H1 (cell line): ENCODE measurements around the gene RUSF1. TPM values are rescaled to one million over a fixed set of nuclear protein-coding genes. Genes with fewer than 3 reads are reported as not detected.

ENCODE experiments used
- CTCF ChIA-PET: fragments of 300-600 bp; sonication (Branson Sonifier 250); formaldehyde crosslinking; loops from one replicate; lab custom pipeline; 2021; ENCODE audit not compliant: partially characterized antibody; lab: Charles Lee
- POLR2A ChIA-PET: fragments of 300-600 bp; sonication (Branson Sonifier 250); formaldehyde crosslinking; loops from one replicate; lab custom pipeline; 2021; ENCODE audit warnings: inconsistent platforms; ENCODE audit not compliant: partially characterized antibody; lab: Charles Lee
- DNase-seq, 2 experiments: peaks; one replicate each; pipeline versions ENCODE4 v3.0.0 to v3.0.0-alpha.2; 2010 to 2022; ENCODE audit warnings: low spot score in 2 of 2, low read depth in 1 of 2, mixed read lengths in 1 of 2
- FAIRE-seq: peaks from 2 replicates; lab custom pipeline; 2011; peaks lifted over from hg19 to GRCh38; lab: Jason Lieb, UNC
- H2AFZ ChIP-seq: 2 replicates; pipeline ENCODE4 v1.8.1; 2012; ENCODE audit warnings: low read length, inconsistent platforms
- H2AK5ac ChIP-seq: 2 replicates; pipeline ENCODE4 v1.6.1; 2013; ENCODE audit warnings: low read depth, low read length
- H2BK120ac ChIP-seq: replicated peaks from 2 replicates; pipeline ENCODE3; 2013; ENCODE audit warnings: low read depth, low read length, inconsistent platforms
- H2BK12ac ChIP-seq: 2 replicates; pipeline ENCODE4 v1.6.1; 2013; ENCODE audit warnings: low read depth, low read length
- H2BK15ac ChIP-seq: 2 replicates; pipeline ENCODE4 v1.6.1; 2013; ENCODE audit warnings: low read length
- H2BK20ac ChIP-seq: 2 replicates; pipeline ENCODE4 v1.6.1; 2013; ENCODE audit warnings: low read length
- H2BK5ac ChIP-seq: 2 replicates; pipeline ENCODE4 v1.6.1; 2013; ENCODE audit warnings: low read depth, low read length
- H3K14ac ChIP-seq: 2 replicates; pipeline ENCODE4 v1.6.1; 2013; ENCODE audit warnings: inconsistent platforms; ENCODE audit not compliant: insufficient read length
- H3K18ac ChIP-seq: 2 replicates; pipeline ENCODE4 v1.6.1; 2013; ENCODE audit warnings: low read length; ENCODE audit errors: extremely low read depth
- H3K23ac ChIP-seq: 2 replicates; pipeline ENCODE4 v1.6.1; 2013; ENCODE audit warnings: inconsistent platforms; ENCODE audit not compliant: insufficient read length
- H3K23me2 ChIP-seq: 2 replicates; pipeline ENCODE4 v1.6.1; 2013; ENCODE audit warnings: low read depth, low read length
- H3K27ac ChIP-seq: 2 replicates; pipeline ENCODE4 v1.6.1; 2011; ENCODE audit warnings: low read depth, low read length, inconsistent platforms
- H3K27me3 ChIP-seq, 4 experiments: replicated peaks in 1 of 4; 1 replicate in 1 of 4; 2 replicates in 3 of 4; pipeline versions ENCODE4 v1.6.1 to v1.8.1; 2011 to 2013; ENCODE audit warnings: low read length in 3 of 4, mild to moderate bottlenecking in 3 of 4, inconsistent platforms in 2 of 4, mixed read lengths in 2 of 4, moderate library complexity in 1 of 4; ENCODE audit not compliant: control insufficient read depth in 3 of 4, insufficient read depth in 3 of 4; ENCODE audit errors: extremely low read depth in 1 of 4
- H3K36me3 ChIP-seq, 4 experiments: 2 replicates each; pipeline versions ENCODE4 v1.6.1 to v1.8.1; 2011 to 2013; ENCODE audit warnings: mild to moderate bottlenecking in 4 of 4, low read length in 3 of 4, moderate library complexity in 2 of 4, control low read depth in 1 of 4, inconsistent platforms in 1 of 4; ENCODE audit not compliant: insufficient read depth in 4 of 4, control insufficient read depth in 2 of 4
- H3K4ac ChIP-seq: replicated peaks from 2 replicates; pipeline ENCODE3; 2013; ENCODE audit warnings: low read length, low read depth, mixed read lengths, inconsistent platforms; ENCODE audit not compliant: insufficient read length
- H3K4me1 ChIP-seq, 4 experiments: replicated peaks in 1 of 4; 1 replicate in 1 of 4; 2 replicates in 3 of 4; pipeline versions ENCODE4 v1.6.1 to v1.8.1; 2011 to 2013; ENCODE audit warnings: low read length in 3 of 4, inconsistent platforms in 2 of 4, mixed read lengths in 1 of 4; ENCODE audit not compliant: insufficient read depth in 4 of 4, control insufficient read depth in 3 of 4
- H3K4me2 ChIP-seq, 2 experiments: 2 replicates each; pipeline versions ENCODE4 v1.6.1 to v1.8.1; 2011 to 2013; ENCODE audit warnings: low read depth in 2 of 2, low read length in 2 of 2, control low read depth in 1 of 2, inconsistent platforms in 1 of 2, mild to moderate bottlenecking in 1 of 2; ENCODE audit not compliant: insufficient read depth in 1 of 2
- H3K4me3 ChIP-seq, 4 experiments: fragments of 200-600, 300-600 bp in 1 of 4; sonication (generic), shearing (Covaris generic), sonication (Bioruptor Twin) in 1 of 4; 2 replicates each; pipeline versions ENCODE4 v1.5.1 to v1.8.1; 2011 to 2016; ENCODE audit warnings: low read length in 4 of 4, low read depth in 3 of 4, control low read depth in 2 of 4, inconsistent platforms in 2 of 4, mild to moderate bottlenecking in 2 of 4, mixed read lengths in 1 of 4, moderate library complexity in 1 of 4; ENCODE audit not compliant: insufficient read depth in 2 of 4; ENCODE audit errors: extremely low read depth in 1 of 4
- H3K56ac ChIP-seq: replicated peaks from 2 replicates; pipeline ENCODE3; 2013; ENCODE audit warnings: low read depth, mild to moderate bottlenecking, mixed read lengths, low read length, inconsistent platforms; ENCODE audit not compliant: insufficient read length
- H3K79me1 ChIP-seq: 2 replicates; pipeline ENCODE4 v1.6.1; 2013; ENCODE audit warnings: low read depth, low read length, control low read depth
- H3K79me2 ChIP-seq, 2 experiments: 2 replicates each; pipeline versions ENCODE4 v1.6.1 to v1.8.1; 2012 to 2013; ENCODE audit warnings: low read length in 2 of 2, mild to moderate bottlenecking in 2 of 2, inconsistent platforms in 1 of 2; ENCODE audit not compliant: insufficient read depth in 2 of 2, control insufficient read depth in 1 of 2
- H3K9ac ChIP-seq, 4 experiments: replicated peaks in 1 of 4; 1 replicate in 1 of 4; 2 replicates in 3 of 4; pipeline versions ENCODE4 v1.6.1 to v1.8.1; 2011 to 2013; ENCODE audit warnings: low read depth in 3 of 4, low read length in 3 of 4, control low read depth in 2 of 4, mild to moderate bottlenecking in 2 of 4, moderate library complexity in 2 of 4, inconsistent platforms in 1 of 4; ENCODE audit errors: extremely low read depth in 1 of 4
- H3K9me3 ChIP-seq, 2 experiments: 2 replicates each; pipeline versions ENCODE4 v1.6.1 to v1.8.1; 2012 to 2013; ENCODE audit warnings: mild to moderate bottlenecking in 2 of 2, moderate library complexity in 2 of 2, control low read depth in 1 of 2, inconsistent platforms in 1 of 2, low read depth in 1 of 2, low read length in 1 of 2, mixed read lengths in 1 of 2; ENCODE audit not compliant: insufficient read depth in 2 of 2
- H4K20me1 ChIP-seq, 2 experiments: replicated peaks in 1 of 2; 2 replicates each; pipeline versions ENCODE3 to v1.8.1; 2011 to 2013; ENCODE audit warnings: inconsistent platforms in 2 of 2, low read length in 2 of 2, mild to moderate bottlenecking in 1 of 2; ENCODE audit not compliant: insufficient read depth in 2 of 2, control insufficient read depth in 1 of 2
- H4K5ac ChIP-seq: 2 replicates; pipeline ENCODE4 v1.6.1; 2013; ENCODE audit warnings: low read length, low read depth, mixed read lengths, inconsistent platforms; ENCODE audit not compliant: insufficient read length
- H4K8ac ChIP-seq: 2 replicates; pipeline ENCODE4 v1.8.0; 2013; ENCODE audit warnings: mild to moderate bottlenecking, moderate library complexity, low read length, inconsistent platforms; ENCODE audit not compliant: insufficient read depth; ENCODE audit errors: extremely low read depth
- H4K91ac ChIP-seq: replicated peaks from 2 replicates; pipeline ENCODE3; 2013; ENCODE audit warnings: low read length, mixed read lengths, inconsistent platforms; ENCODE audit not compliant: insufficient read length
- ATF2 ChIP-seq: IDR thresholded peaks from 2 replicates; pipeline ENCODE4 v1.6.1; 2012; ENCODE audit warnings: low read length, inconsistent platforms
- CBX8 ChIP-seq: fragments of 300-800, 300-1000 bp; sonication (generic); IDR thresholded peaks from 2 replicates; pipeline ENCODE4 v1.7.1; 2016; ENCODE audit warnings: low read depth, low read length, borderline replicate concordance
- CHD1 ChIP-seq: IDR thresholded peaks from 2 replicates; pipeline ENCODE4 v1.6.1; 2012; ENCODE audit warnings: low read depth, low read length, improper control_type of control experiment
- HDAC2 ChIP-seq, 2 experiments: fragments of 300-600 bp in 1 of 2; sonication (generic) in 1 of 2; IDR thresholded peaks; 2 replicates each; pipeline ENCODE4 v1.6.1; 2011 to 2012; ENCODE audit warnings: low read depth in 2 of 2, low read length in 2 of 2, mild to moderate bottlenecking in 2 of 2, moderate library complexity in 2 of 2, borderline replicate concordance in 1 of 2, inconsistent platforms in 1 of 2
- HDAC6 ChIP-seq: IDR thresholded peaks from one replicate; pipeline ENCODE4 v1.7.1; 2012; ENCODE audit warnings: low read depth, mild to moderate bottlenecking, inconsistent platforms, low read length, moderate library complexity
- KDM5A ChIP-seq: fragments of 200-600 bp; IDR thresholded peaks from 2 replicates; pipeline ENCODE4 v1.7.1; 2012; ENCODE audit warnings: mild to moderate bottlenecking, low read length, inconsistent platforms, mixed read lengths
- TAF7 ChIP-seq: optimal IDR thresholded peaks from 2 replicates; pipeline ENCODE3; 2011; ENCODE audit warnings: low read depth, mild to moderate bottlenecking, inconsistent platforms, low read length, moderate library complexity, borderline replicate concordance
- USF2 ChIP-seq: IDR thresholded peaks from 2 replicates; pipeline ENCODE4 v1.6.1; 2011; ENCODE audit warnings: low read length, improper control_type of control experiment
- ZNF274 ChIP-seq: IDR thresholded peaks from 2 replicates; pipeline ENCODE4 v1.7.0; 2012; ENCODE audit warnings: low read length, borderline replicate concordance; ENCODE audit errors: extremely low read depth
- WGBS, 2 experiments: shearing (Covaris generic) in 1 of 2; methylation state at CpG; one replicate each; pipeline versions ENCODE4 v1.1.6 to v1.1.7; 2013 to 2015; ENCODE audit warnings: low lambda C conversion rate in 2 of 2, mixed read lengths in 2 of 2, inconsistent platforms in 1 of 2, low coverage in 1 of 2, missing lambda C conversion rate in 1 of 2; ENCODE audit not compliant: insufficient replicate concordance in 2 of 2, insufficient coverage in 1 of 2, insufficient read length in 1 of 2; ENCODE audit errors: extremely low coverage in 1 of 2, missing lambda C conversion rate in 1 of 2; 5-methylcytosine and 5-hydroxymethylcytosine counted together
- polyA plus RNA-seq, 7 experiments: library from polyadenylated mRNA; depleted of rRNA in 3 of 7; stranded (reverse) in 5 of 7; unstranded in 2 of 7; fragments of >200 nt in 5 of 7; fragments of 200-250 nt in 2 of 7; gene quantifications; 1 replicate in 5 of 7; 2 replicates in 1 of 7; 4 replicates in 1 of 7; pipeline versions ENCODE4 v1.2.1 to v1.2.3, GENCODE V29; 2011 to 2013; ENCODE audit warnings: missing spikeins in 2 of 7, mixed read lengths in 2 of 7
- total RNA-seq: library from RNA; stranded (reverse); fragmentation: NEBNext Ultra II Directional; extraction: Animal tissue kit (Norgen Biotek cat#: 25700); gene quantifications from 2 replicates; pipeline ENCODE4 v1.2.1, GENCODE V29; 2021

RUSF1 gene
- total and polyA plus RNA-seq, 2 of the 8 experiments (the other 6 are each of a cell fraction or from before 2014, with no cell fraction given), result 22.5 to 33.7 TPM

GRCh38 chr16:31493506-31494125 lies 14.6 kb downstream of the RUSF1 start:
- H4K91ac ChIP-seq, result no peak overlapping the region
- no peak overlapping the region for H3K9ac ChIP-seq
- no peak overlapping the region for H3K18ac ChIP-seq
- no peak overlapping the region for H3K4me3 ChIP-seq
- H3K56ac ChIP-seq, result no peak overlapping the region
- no peak overlapping the region for H2BK5ac ChIP-seq
- H4K5ac ChIP-seq, result no peak overlapping the region
- H3K14ac ChIP-seq, result no peak overlapping the region
- no peak overlapping the region for H2BK15ac ChIP-seq
- peaks cover 0 to 6% (median under 1%) of the 10 kb centered on the region in 4 experiments; a peak in 2 of 8 replicates for H3K36me3 ChIP-seq
- FAIRE-seq, result no peak
- H3K79me2 ChIP-seq, result no peaks in the 10 kb centered on the region
- H3K23ac ChIP-seq, result no peak overlapping the region
- no peak for DNase-seq
- H2BK120ac ChIP-seq, result no peak overlapping the region
- H3K4me2 ChIP-seq, result no peak overlapping the region
- H3K79me1 ChIP-seq, result no peaks in the 10 kb centered on the region
- H2AFZ ChIP-seq, result no peak overlapping the region
- no peak overlapping the region for H2BK20ac ChIP-seq
- ChIA-PET CTCF (interaction anchor here (0.7 to 1.6 kb wide), 3 partner anchors 8 to 43 kb away, joined by 3 to 4 read pairs (median 4); no protein-coding TSS in a partner anchor), POLR2A (interaction anchor here (0.6 to 2.6 kb wide), 4 partner anchors 10 to 36 kb away, joined by 3 to 8 read pairs (median 3); partner anchors contain the start of gene RUSF1)
- H3K4ac ChIP-seq, result no peak overlapping the region
- H3K27me3 ChIP-seq, result peaks cover 6 to 15% (median 11%) of the 10 kb centered on the region in 4 experiments; a peak in 6 of 7 replicates
- peaks cover under 1% of the 10 kb centered on the region; the same call in 1 of the 2 replicates for H3K23me2 ChIP-seq
- H4K20me1 ChIP-seq, result peaks cover 0 to 9% of the 10 kb centered on the region in 2 experiments
- no peak overlapping the region for H2AK5ac ChIP-seq
- H4K8ac ChIP-seq, result no peak overlapping the region
- no peak overlapping the region for H2BK12ac ChIP-seq
- H3K27ac ChIP-seq, result no peak overlapping the region
- WGBS, 2 experiments, result 90% methylated on average over 18 of the region's 18 CpGs; no CpG with 5 or more reads in 1 of the 2 experiments
- no peaks in the 10 kb centered on the region for H3K9me3 ChIP-seq
- no peaks in the 10 kb centered on the region; a peak in 3 of 7 replicates for H3K4me1 ChIP-seq
- no peak for TF ChIP-seq USF2
- TF ChIP-seq HDAC2 (IDR thresholded peaks at IDR 0.05; ENCODE audit: borderline replicate concordance in 1 of 2, low read depth in 2 of 2, low read length in 2 of 2), result no peak
- no peak for TF ChIP-seq KDM5A
- no peak for TF ChIP-seq HDAC6
- no peak for TF ChIP-seq CBX8
- no peak for TF ChIP-seq ATF2
- TF ChIP-seq TAF7, result no peak
- TF ChIP-seq ZNF274, result no peak
- TF ChIP-seq CHD1, result no peak
